Measurements from ENCODE around the gene MFSD1. TPM values are rescaled to one million over a fixed set of nuclear protein-coding genes. Genes with fewer than 3 reads are reported as not detected.

The MFSD1 gene
- total and polyA plus RNA-seq, 9 of the 15 experiments (the other 6 are each of a cell fraction or from before 2014, with no cell fraction given) = 8.7 to 49.5 (median 28.6) TPM

DNA sequence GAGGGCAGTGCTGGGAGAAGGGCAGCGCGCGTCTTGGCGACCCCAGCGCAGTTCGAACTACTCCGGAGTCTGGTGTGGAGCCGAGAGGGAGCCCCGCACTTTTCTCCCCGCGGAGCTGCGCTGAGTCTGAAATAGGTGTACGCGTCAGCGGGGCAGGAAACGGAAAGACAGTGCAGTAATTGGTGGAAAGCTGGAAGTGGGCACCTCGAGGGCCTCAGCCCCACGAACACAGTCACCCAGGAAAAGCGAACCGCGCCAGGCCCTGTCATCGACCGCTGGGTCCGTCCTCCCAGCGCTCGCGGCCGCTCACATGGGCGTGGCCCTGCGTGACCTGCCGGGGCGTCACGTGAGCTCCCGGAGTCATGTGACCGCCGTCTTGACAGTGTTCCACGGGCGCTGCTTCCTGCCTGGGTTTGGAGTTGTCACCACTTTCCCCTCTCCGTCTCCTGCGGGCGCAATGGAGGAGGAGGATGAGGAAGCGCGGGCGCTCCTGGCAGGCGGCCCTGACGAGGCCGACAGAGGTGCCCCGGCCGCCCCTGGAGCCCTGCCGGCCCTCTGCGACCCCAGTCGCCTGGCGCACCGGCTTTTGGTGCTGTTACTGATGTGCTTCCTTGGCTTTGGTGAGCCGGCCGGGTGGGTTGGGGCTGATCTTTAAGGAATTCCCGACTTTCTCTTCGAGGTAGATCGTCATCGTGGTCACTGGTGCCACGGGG, at the start of gene MFSD1 (continued):
- TF ChIP-seq ZNF696 (CRISPR knock-in tag; conservative IDR thresholded peaks at IDR 0.05) (no peak), FOXK2 (conservative IDR thresholded peaks at IDR 0.05 in 1 of 2, IDR thresholded peaks at IDR 0.05 in 1 of 2; ENCODE audit: low read depth in 2 of 2) (peak; percentile 84 to 91), E2F6 (IDR thresholded peaks at IDR 0.05; ENCODE audit: borderline replicate concordance in 1 of 2, extremely low read depth in 1 of 2, insufficient read depth in 1 of 2, insufficient read length in 1 of 2, low read depth in 1 of 2, low read length in 1 of 2, poor library complexity in 1 of 2, severe bottlenecking in 1 of 2) (peak; percentile 87 to 95), RNF2 (IDR thresholded peaks at IDR 0.05) (peak; percentile 47; the same call in 1 of the 2 replicates), ESRRA (IDR thresholded peaks at IDR 0.05; ENCODE audit: borderline replicate concordance, low read depth) (peak; percentile 33; the same call in 1 of the 2 replicates), NEUROD1 (IDR thresholded peaks at IDR 0.05; ENCODE audit: borderline replicate concordance, low read depth, low read length, partially characterized antibody) (peak; percentile 37), ZNF830 (CRISPR knock-in tag; IDR thresholded peaks at IDR 0.05) (no peak), NONO (IDR thresholded peaks at IDR 0.05; ENCODE audit: low read depth in 2 of 2, low read length in 1 of 2) (peak in 1 of 2 experiments; percentile 41; a peak in 1 of 4 replicates), NR4A1 (CRISPR knock-in tag; IDR thresholded peaks at IDR 0.05) (no peak), NR4A1 (tag; IDR thresholded peaks at IDR 0.05) (no peak), YY1 (IDR thresholded peaks at IDR 0.05; ENCODE audit: borderline replicate concordance in 1 of 3, control insufficient read depth in 1 of 3, extremely low read depth in 1 of 3, insufficient read depth in 3 of 3, insufficient read length in 1 of 3, insufficient replicate concordance in 2 of 3, low read depth in 1 of 3, low read length in 2 of 3) (peak in 2 of 3 experiments; percentile 46 to 61), HDAC1 (IDR thresholded peaks at IDR 0.05) (peak; percentile 68 to 99; a peak in 3 of 4 replicates), ELK1 (CRISPR knock-in tag; IDR thresholded peaks at IDR 0.05) (no peak), DDX20 (tag; IDR thresholded peaks at IDR 0.05; ENCODE audit: low read depth) (no peak), KDM2B (CRISPR knock-in tag; IDR thresholded peaks at IDR 0.05) (peak; percentile 56; the same call in 1 of the 2 replicates), SRF (CRISPR knock-in tag; IDR thresholded peaks at IDR 0.05) (peak in 1 of 2 experiments; percentile 70; a peak in 1 of 4 replicates), POLR2H (tag; IDR thresholded peaks at IDR 0.05; ENCODE audit: low read depth) (0 out of 2 replicates have a peak, but pooled peaks have one; percentile 59), KLF6 (CRISPR knock-in tag; IDR thresholded peaks at IDR 0.05; ENCODE audit: borderline replicate concordance) (no peak), IFI16 (CRISPR knock-in tag; IDR thresholded peaks at IDR 0.05) (no peak), HNRNPLL (IDR thresholded peaks at IDR 0.05; ENCODE audit: low read depth, low read length, poor library complexity, severe bottlenecking) (no peak), ZNF316 (IDR thresholded peaks at IDR 0.05) (no peak), ZBTB26 (CRISPR knock-in tag; IDR thresholded peaks at IDR 0.05) (no peak), RHOXF2B (CRISPR knock-in tag; conservative IDR thresholded peaks at IDR 0.05) (no peak), CREM (IDR thresholded peaks at IDR 0.05; ENCODE audit: low read depth) (peak; percentile 76), ZNF354B (CRISPR knock-in tag; IDR thresholded peaks at IDR 0.05) (no peak)

Measured in K562 (cell line).